ENCODE results near the gene FBXO9. TPM values are rescaled to one million over a fixed set of nuclear protein-coding genes. Genes with fewer than 3 reads are reported as not detected.

FBXO9 gene
- total and polyA plus RNA-seq, 4 donors, result 36.8 to 79.1 (median 51.2) TPM

DNA sequence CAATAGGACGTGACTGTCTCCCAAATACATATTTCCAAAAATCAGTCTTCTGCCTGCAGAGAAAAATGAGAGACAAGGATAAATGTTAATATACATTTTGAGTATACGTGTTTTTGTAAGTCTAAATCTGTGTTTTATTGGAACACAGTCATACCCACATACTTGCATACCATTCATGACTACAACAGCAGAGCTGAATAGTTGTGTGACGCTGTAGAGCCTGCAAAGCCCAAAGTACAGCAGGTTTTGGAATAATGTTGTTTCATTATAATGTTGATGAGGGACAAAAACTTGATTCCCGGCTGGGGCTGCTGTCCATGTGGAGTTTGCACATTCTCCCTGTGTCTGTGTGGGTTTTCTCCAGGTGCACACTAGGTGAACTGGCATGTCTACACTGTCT, 23.8 kb upstream of the FBXO9 start (continued):
- TF ChIP-seq, protein P1, sequence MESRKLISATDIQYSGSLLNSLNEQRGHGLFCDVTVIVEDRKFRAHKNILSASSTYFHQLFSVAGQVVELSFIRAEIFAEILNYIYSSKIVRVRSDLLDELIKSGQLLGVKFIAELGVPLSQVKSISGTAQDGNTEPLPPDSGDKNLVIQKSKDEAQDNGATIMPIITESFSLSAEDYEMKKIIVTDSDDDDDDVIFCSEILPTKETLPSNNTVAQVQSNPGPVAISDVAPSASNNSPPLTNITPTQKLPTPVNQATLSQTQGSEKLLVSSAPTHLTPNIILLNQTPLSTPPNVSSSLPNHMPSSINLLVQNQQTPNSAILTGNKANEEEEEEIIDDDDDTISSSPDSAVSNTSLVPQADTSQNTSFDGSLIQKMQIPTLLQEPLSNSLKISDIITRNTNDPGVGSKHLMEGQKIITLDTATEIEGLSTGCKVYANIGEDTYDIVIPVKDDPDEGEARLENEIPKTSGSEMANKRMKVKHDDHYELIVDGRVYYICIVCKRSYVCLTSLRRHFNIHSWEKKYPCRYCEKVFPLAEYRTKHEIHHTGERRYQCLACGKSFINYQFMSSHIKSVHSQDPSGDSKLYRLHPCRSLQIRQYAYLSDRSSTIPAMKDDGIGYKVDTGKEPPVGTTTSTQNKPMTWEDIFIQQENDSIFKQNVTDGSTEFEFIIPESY (IDR thresholded peaks at IDR 0.05), result no peak
- TF ChIP-seq HNF4A (conservative IDR thresholded peaks at IDR 0.05) (no peak), GABPA (IDR thresholded peaks at IDR 0.05 in 1 of 2, conservative IDR thresholded peaks at IDR 0.05 in 1 of 2) (no peak), EGR1 (IDR thresholded peaks at IDR 0.05; ENCODE audit: low read depth in 2 of 2) (no peak), JUND (IDR thresholded peaks at IDR 0.05) (no peak), RAD21 (IDR thresholded peaks at IDR 0.05) (no peak), NR2F2 (IDR thresholded peaks at IDR 0.05) (no peak), SP1 (IDR thresholded peaks at IDR 0.05) (no peak)

DNA sequence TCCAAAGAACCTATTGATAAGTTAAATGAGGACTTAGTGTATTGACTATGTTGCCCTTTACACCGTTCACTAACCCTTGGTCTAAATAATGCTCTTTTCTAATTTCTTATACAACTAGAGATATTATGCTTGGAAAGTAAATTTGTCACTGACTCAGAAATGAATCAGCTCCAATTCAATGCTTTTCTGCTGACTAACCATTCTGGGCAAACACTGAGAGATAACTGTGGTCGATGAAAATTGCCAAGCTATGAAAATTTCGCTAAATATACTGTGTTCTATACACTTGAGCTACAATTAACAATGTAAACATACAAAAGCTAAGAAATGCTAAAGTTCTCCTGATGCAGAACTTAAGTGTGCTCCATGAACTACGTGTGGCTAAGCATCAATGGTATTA, 23.1 kb upstream of the FBXO9 start:
- TF ChIP-seq, protein P1 (IDR thresholded peaks at IDR 0.05), result no peak
- TF ChIP-seq EGR1 (IDR thresholded peaks at IDR 0.05; ENCODE audit: low read depth in 2 of 2) (no peak), NR2F2 (IDR thresholded peaks at IDR 0.05) (no peak), RAD21 (IDR thresholded peaks at IDR 0.05) (no peak), TAF1 (conservative IDR thresholded peaks at IDR 0.05) (no peak), RXRA (IDR thresholded peaks at IDR 0.05) (no peak), HNF4A (conservative IDR thresholded peaks at IDR 0.05) (no peak), HNF4G (IDR thresholded peaks at IDR 0.05) (no peak), JUND (IDR thresholded peaks at IDR 0.05) (no peak), GABPA (IDR thresholded peaks at IDR 0.05 in 1 of 2, conservative IDR thresholded peaks at IDR 0.05 in 1 of 2) (no peak), FOXA1 (IDR thresholded peaks at IDR 0.05) (no peak), SP1 (IDR thresholded peaks at IDR 0.05) (no peak), FOXA2 (IDR thresholded peaks at IDR 0.05) (no peak)
- TF ChIP-seq, protein P2, sequence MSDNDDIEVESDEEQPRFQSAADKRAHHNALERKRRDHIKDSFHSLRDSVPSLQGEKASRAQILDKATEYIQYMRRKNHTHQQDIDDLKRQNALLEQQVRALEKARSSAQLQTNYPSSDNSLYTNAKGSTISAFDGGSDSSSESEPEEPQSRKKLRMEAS (IDR thresholded peaks at IDR 0.05), result no peak
- TF ChIP-seq, protein P3, sequence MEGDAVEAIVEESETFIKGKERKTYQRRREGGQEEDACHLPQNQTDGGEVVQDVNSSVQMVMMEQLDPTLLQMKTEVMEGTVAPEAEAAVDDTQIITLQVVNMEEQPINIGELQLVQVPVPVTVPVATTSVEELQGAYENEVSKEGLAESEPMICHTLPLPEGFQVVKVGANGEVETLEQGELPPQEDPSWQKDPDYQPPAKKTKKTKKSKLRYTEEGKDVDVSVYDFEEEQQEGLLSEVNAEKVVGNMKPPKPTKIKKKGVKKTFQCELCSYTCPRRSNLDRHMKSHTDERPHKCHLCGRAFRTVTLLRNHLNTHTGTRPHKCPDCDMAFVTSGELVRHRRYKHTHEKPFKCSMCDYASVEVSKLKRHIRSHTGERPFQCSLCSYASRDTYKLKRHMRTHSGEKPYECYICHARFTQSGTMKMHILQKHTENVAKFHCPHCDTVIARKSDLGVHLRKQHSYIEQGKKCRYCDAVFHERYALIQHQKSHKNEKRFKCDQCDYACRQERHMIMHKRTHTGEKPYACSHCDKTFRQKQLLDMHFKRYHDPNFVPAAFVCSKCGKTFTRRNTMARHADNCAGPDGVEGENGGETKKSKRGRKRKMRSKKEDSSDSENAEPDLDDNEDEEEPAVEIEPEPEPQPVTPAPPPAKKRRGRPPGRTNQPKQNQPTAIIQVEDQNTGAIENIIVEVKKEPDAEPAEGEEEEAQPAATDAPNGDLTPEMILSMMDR (IDR thresholded peaks at IDR 0.05; ENCODE audit: low read depth, low read length, missing input control), result no peak
- TF ChIP-seq, protein P4, sequence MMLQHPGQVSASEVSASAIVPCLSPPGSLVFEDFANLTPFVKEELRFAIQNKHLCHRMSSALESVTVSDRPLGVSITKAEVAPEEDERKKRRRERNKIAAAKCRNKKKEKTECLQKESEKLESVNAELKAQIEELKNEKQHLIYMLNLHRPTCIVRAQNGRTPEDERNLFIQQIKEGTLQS (IDR thresholded peaks at IDR 0.05), result no peak
- H3K27me3 ChIP-seq (ENCODE audit: control insufficient read depth in 4 of 4, insufficient read depth in 4 of 4, low read length in 3 of 4), result no peaks in the 10 kb centered on the region
- no peak for DNase-seq (ENCODE audit: low spot score)
- peaks cover 0 to 6% (median 0%) of the 10 kb centered on the region in 4 donors for H3K4me1 ChIP-seq (ENCODE audit: control insufficient read depth in 4 of 4, insufficient read depth in 4 of 4, low read length in 3 of 4)
- 51% methylated on average over 4 of the region's 4 CpGs for WGBS
- H3K36me3 ChIP-seq (ENCODE audit: control insufficient read depth in 4 of 4, insufficient read depth in 3 of 4, low read depth in 1 of 4, low read length in 3 of 4), result peaks cover 1 to 25% (median 19%) of the 10 kb centered on the region in 4 donors
- no peak overlapping the region for H3K4me3 ChIP-seq (ENCODE audit: low read depth in 1 of 3, low read length in 3 of 3)
- no peak overlapping the region for H3K27ac ChIP-seq (ENCODE audit: low read depth in 1 of 2, low read length in 2 of 2)
- peak overlapping the region in 1 of 2 donors; percentile 35 for H3K9ac ChIP-seq (ENCODE audit: low read depth in 1 of 2, low read length in 2 of 2)
- H3K9me3 ChIP-seq (ENCODE audit: control insufficient read depth in 4 of 4, low read length in 3 of 4), result no peaks in the 10 kb centered on the region
